GM08714 (cell line): ENCODE measurements around the gene SSTR5.

ENCODE experiments used
- H3K4me3 ChIP-seq: fragments of 200-500 bp; sonication (Bioruptor generic); 2 replicates; pipeline ENCODE4 v1.5.1; 2014; ENCODE audit warnings: mild to moderate bottlenecking, low read length, inconsistent platforms
- ZNF274 ChIP-seq: IDR thresholded peaks from 2 replicates; pipeline ENCODE4 v1.6.1; 2012; ENCODE audit warnings: mild to moderate bottlenecking, low read depth, low read length

Gene SSTR5

GRCh38 chr16:1116693-1117077, 44.1 kb downstream of the SSTR5 start:
- no peak overlapping the region for H3K4me3 ChIP-seq
- TF ChIP-seq ZNF274, result no peak

- no peak for TF ChIP-seq ZNF274
- no peak overlapping the region for H3K4me3 ChIP-seq
Measured at GRCh38 chr16:1117176-1117900, 44.8 kb downstream of the SSTR5 start.

GRCh38 chr16:1117926-1118325, 45.4 kb downstream of the SSTR5 start:
- no peak overlapping the region for H3K4me3 ChIP-seq
- TF ChIP-seq ZNF274, result no peak

GRCh38 chr16:1119129-1119528, 46.6 kb downstream of the SSTR5 start:
- no peak overlapping the region for H3K4me3 ChIP-seq
- no peak for TF ChIP-seq ZNF274

GRCh38 chr16:1119766-1120576, 47.4 kb downstream of the SSTR5 start:
- TF ChIP-seq ZNF274, result no peak
- no peak overlapping the region for H3K4me3 ChIP-seq

- no peak for TF ChIP-seq ZNF274
- no peak overlapping the region for H3K4me3 ChIP-seq
Measured at GRCh38 chr16:1120577-1120941, 48.0 kb downstream of the SSTR5 start.

GRCh38 chr16:1121009-1121408, 48.5 kb downstream of the SSTR5 start:
- TF ChIP-seq ZNF274, result no peak
- no peak overlapping the region for H3K4me3 ChIP-seq

- H3K4me3 ChIP-seq, result no peak overlapping the region
- TF ChIP-seq ZNF274, result no peak
Measured at GRCh38 chr16:1121601-1122397, 49.3 kb downstream of the SSTR5 start.

GRCh38 chr16:1122398-1122765, 49.8 kb downstream of the SSTR5 start:
- no peak for TF ChIP-seq ZNF274

GRCh38 chr16:1123525-1124230, 51.1 kb downstream of the SSTR5 start:
- no peak overlapping the region for H3K4me3 ChIP-seq
- TF ChIP-seq ZNF274, result no peak

More at GRCh38 chr16:1122398-1122765, 49.8 kb downstream of the SSTR5 start:
- H3K4me3 ChIP-seq, result no peak overlapping the region

- no peak for TF ChIP-seq ZNF274
- H3K4me3 ChIP-seq, result no peak overlapping the region
Measured at GRCh38 chr16:1124291-1124690, 51.7 kb downstream of the SSTR5 start.

GRCh38 chr16:1124795-1125194, 52.2 kb downstream of the SSTR5 start:
- no peak for TF ChIP-seq ZNF274
- H3K4me3 ChIP-seq, result no peak overlapping the region

GRCh38 chr16:1125471-1125870, 52.9 kb downstream of the SSTR5 start:
- no peak overlapping the region for H3K4me3 ChIP-seq
- TF ChIP-seq ZNF274, result no peak

- TF ChIP-seq ZNF274, result no peak
- no peak overlapping the region for H3K4me3 ChIP-seq
Measured at GRCh38 chr16:1126044-1126443, 53.5 kb downstream of the SSTR5 start.
